IPS-18c (cell line): ENCODE results near the gene DLG4.
"Not testable (repeated sequence)": the region's sequence is repeated elsewhere in the genome, so short reads cannot be mapped to it uniquely, and the experiment has no call there.

ENCODE experiments used
- H3K4me3 ChIP-seq: 2 replicates; pipeline ENCODE4 v1.7.0; 2013; ENCODE audit warnings: low read depth, mild to moderate bottlenecking, low read length, moderate library complexity; ENCODE audit not compliant: insufficient read depth
- H3K9me3 ChIP-seq: one replicate; pipeline ENCODE4 v1.6.1; 2013; ENCODE audit warnings: mild to moderate bottlenecking, low read length, moderate library complexity; ENCODE audit not compliant: control insufficient read depth, insufficient read depth

The DLG4 gene

DNA sequence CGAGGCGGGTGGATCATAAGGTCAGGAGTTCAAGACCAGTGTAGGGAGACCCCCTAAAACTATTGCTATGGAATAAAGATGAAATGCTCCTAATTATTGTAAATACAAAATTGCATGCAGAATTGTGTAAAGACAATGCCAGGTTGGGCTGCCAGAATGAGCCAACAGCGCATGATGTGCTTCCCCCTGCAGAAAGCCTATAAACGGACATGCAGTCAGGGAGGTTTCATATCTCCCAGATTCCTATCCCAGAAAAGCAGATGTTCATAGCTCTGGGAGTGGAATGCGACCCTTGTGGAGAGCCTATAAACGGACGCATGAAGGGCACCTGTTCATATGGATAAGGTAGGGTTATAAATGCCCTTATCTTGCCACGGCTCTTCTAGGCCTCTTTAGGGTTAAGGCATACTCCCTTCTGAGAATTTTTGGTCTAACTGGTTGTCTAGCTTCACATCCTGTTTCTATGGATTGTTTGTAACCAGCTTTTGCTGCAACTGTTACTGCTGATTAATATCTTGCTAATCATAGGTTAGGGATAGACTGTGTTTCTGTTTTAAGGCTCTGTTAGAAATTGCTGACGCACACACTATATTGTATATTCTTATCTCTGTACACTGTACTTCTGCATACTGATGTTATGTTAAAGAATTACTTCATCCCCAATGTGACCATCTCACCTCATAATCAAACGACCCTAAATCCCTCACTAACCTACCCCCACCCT lies 50.6 kb downstream of the DLG4 start:
- not testable (repeated sequence) for H3K4me3 ChIP-seq, H3K9me3 ChIP-seq

DNA sequence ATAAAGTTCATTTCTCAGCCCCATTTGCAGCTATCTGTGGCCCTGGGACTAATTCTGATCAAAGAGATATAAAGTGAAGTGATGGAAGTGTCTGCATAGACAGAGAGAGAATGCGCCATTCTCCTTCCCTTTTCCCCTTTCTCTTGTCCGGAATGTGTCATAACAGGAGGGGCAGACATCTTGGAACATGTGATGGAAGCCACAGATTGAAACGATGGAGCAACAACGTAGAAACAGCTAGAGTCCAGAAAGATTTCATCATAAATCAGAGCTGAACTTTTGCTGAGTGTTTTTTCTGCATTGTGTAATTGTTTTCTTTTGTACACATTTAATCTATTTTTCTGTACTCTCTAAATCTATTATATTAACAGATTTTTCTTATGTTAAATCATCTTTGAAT lies 51.8 kb downstream of the DLG4 start:
- no peaks in the 10 kb centered on the region for H3K9me3 ChIP-seq

DNA sequence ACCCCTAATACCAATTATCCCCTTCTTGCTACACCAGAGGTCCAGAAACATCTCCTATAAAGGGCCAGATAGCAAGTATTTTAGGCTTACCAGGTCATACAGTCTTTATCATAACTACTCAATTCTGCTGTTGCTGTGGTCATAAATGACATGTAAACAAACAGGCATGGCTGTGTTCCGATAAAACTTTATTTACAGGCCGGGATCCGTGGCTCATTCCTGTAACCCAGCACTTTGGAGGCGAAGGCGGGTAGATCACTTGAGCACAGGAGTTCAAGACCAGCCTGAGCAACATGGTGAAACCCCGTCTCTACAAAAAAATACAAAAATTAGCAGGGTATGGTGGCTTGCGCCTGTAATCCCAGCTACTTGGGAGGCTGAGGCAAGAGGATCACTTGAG lies 52.8 kb downstream of the DLG4 start:
- no peak overlapping the region for H3K4me3 ChIP-seq
- no peaks in the 10 kb centered on the region for H3K9me3 ChIP-seq

More for the DNA sequence above, 51.8 kb downstream of the DLG4 start:
- H3K4me3 ChIP-seq = no peak overlapping the region

- not testable (repeated sequence) for H3K9me3 ChIP-seq, H3K4me3 ChIP-seq
Measured at GRCh38 chr17:7159571-7159970, 60.1 kb downstream of the DLG4 start.

DNA sequence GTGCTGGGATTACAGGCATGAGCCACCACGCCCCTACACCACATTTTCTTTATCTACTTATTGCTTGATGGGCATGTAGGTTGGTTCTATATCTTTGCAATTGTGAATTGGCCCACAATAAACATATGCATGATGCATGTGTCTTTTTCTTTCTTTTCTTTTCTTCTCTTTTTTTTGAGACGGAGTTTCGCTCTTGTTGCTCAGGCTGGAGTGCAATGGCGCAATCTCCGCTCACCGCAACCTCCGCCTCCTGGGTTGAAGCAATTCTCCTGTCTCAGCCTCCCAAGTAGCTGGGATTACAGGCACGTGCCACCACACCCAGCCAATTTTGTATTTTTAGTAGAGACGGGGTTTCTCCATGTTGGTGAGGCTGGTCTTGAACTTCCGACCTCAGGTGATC lies 61.2 kb downstream of the DLG4 start:
- not testable (repeated sequence) for H3K9me3 ChIP-seq, H3K4me3 ChIP-seq

- H3K4me3 ChIP-seq = no peak overlapping the region
- no peaks in the 10 kb centered on the region for H3K9me3 ChIP-seq
Measured at GRCh38 chr17:7156342-7156940, 63.2 kb downstream of the DLG4 start.

DNA sequence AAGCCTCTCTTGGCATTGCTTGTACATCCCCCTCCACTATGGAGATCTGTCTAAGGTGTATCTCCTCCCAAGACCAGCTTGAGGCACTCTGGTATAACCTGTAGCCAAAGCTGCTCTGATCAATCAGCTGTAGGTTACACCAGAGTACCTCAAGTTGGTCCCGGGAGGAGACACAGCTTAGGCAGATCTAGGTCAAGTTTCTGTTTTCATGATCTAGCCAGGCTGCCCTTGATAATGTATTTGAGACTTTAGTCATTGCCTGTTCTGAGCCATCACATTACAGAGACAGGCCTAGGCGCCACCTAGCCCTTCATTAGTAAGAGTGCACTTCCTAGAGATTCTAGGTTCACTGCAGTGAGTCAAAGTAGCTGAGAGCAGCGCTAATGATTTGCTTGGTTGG lies 71.9 kb downstream of the DLG4 start:
- Histone ChIP-seq H3K4me3 (no peak overlapping the region), H3K9me3 (no peaks in the 10 kb centered on the region)

DNA sequence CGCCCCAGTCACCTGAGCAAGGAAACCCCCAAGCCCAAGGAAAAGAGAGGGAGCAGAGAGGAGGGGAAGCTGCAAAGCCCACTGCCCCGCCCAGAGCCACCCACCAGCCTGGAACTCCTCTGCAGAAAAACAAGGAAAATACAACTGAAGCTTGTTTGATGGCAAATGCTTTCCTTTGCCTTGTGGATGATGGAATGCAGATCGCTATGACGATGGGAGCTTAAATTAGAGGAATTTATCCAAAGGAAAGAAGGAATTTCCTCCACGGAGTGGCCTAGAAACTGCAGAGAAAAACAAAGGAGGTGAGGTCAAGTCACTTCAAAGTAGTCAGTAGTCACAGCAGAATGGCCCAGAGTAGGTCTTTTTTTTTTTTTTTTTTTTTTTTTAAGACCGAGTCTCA lies 73.5 kb downstream of the DLG4 start:
- H3K4me3 ChIP-seq = no peak overlapping the region
- H3K9me3 ChIP-seq = no peaks in the 10 kb centered on the region

- H3K4me3 ChIP-seq = no peak overlapping the region
- H3K9me3 ChIP-seq = no peaks in the 10 kb centered on the region
Measured at GRCh38 chr17:7144213-7144612, 75.4 kb downstream of the DLG4 start.

- Histone ChIP-seq H3K9me3 (no peaks in the 10 kb centered on the region), H3K4me3 (no peak overlapping the region)
Measured at GRCh38 chr17:7141824-7142223, 77.8 kb downstream of the DLG4 start.

GRCh38 chr17:7139400-7139799 lies 80.2 kb downstream of the DLG4 start:
- no peaks in the 10 kb centered on the region for H3K9me3 ChIP-seq
- no peak overlapping the region for H3K4me3 ChIP-seq

DNA sequence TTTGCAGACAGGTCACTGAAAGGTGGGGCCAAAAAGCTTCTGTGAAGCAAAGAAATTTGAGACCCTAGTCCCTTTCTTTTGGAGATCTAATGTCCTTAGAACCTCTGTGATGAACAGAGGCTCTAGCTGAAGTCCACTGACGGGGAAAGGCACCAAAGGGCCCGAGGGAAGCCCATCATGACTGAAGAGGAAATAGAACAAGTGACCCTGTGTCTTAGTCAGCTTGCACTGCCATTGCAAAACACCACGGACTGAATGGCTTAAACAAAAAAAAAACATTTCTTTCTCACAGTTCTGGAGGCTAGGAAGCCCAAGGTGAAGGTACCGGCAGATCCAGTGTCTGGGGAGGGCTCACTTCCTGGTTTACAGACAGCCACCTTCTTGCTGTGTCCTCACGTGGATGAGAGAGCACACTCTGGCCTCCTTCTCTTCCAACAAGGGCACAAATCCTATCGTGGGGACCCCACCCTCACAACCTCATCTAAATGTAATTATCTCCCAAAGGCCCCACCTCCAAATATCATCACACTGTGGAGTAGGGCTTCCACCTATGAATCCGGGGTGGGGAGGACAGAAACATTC lies 80.7 kb downstream of the DLG4 start:
- H3K9me3 ChIP-seq = no peaks in the 10 kb centered on the region

DNA sequence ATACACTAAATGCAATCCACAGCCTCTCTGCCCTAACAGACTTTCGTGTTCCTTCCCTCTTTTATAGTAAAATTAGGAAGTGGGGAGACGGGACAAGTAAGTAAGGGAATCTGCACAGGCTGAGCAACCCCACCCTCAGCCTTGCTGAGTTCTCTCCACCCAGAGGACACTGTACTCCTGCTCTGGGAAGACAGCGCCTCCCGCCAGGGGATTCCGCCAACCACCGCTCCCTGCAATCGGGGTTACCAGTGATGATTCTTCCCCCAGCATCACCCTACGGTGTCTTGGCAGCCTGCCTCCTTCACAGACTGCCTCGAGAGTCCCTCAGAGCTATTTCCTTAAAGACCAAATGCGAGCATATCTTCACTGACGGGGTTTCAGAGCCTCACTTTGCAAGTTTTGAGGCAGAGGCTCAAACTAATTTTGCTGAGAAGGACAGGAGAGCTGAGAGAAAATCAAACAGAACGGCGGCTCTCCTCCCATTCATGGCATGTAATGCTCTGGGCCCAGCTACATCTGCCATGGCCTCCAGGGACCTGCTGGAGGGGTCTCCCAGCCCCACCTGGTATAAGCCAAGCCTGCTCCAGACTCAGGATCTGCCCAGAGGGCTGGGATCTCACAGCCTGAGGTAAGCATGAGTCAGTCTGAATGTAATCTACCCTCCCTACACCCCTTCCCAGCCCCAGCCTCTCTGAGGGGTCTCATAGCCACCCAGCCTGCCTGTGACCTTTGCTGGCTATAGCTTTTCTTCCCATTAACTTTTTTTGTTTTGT lies 82.3 kb downstream of the DLG4 start:
- H3K4me3 ChIP-seq = no peak overlapping the region
- H3K9me3 ChIP-seq = no peaks in the 10 kb centered on the region

More for the DNA sequence above, 80.7 kb downstream of the DLG4 start:
- H3K4me3 ChIP-seq = no peak overlapping the region
